K562 (cell line): Measurements from ENCODE around the gene IQCF6. TPM values are rescaled to one million over a fixed set of nuclear protein-coding genes. Genes with fewer than 3 reads are reported as not detected.

Experiments
- CHD7 ChIP-seq: fragments of 200-600 bp; sonication (generic); IDR thresholded peaks from one replicate; pipeline ENCODE4 v1.6.1; 2012; ENCODE audit warnings: mild to moderate bottlenecking, low read depth, low read length, inconsistent platforms
- polyA plus RNA-seq, 8 experiments: library from polyadenylated mRNA; depleted of rRNA in 4 of 8; stranded (reverse) in 5 of 8; unstranded in 3 of 8; fragments of >200 nt; fragmentation: Nextera tagmentation in 2 of 8; fragmentation: Illumina TruSeq in 1 of 8; extraction: Ambion mirVana in 2 of 8; extraction: Trizol in 1 of 8; gene quantifications; 2 replicates each; pipeline versions ENCODE4 v1.2.1 to v1.2.3, GENCODE V29; 2011 to 2014; ENCODE audit warnings: inconsistent platforms in 1 of 8, missing spikeins in 1 of 8
- total RNA-seq, 7 experiments: library from RNA; depleted of rRNA in 6 of 7; stranded (reverse); fragments of >200 nt in 6 of 7; fragmentation: Illumina TruSeq in 2 of 7; extraction: Trizol in 2 of 7; gene quantifications; 2 replicates each; pipeline versions ENCODE4 v1.2.1 to v1.2.3, GENCODE V29; 2011 to 2021; ENCODE audit warnings: low replicate concordance in 1 of 7
- TF ChIP-seq, protein P1 (sequence below): sonication (generic); formaldehyde crosslinking; IDR thresholded peaks from 2 replicates; pipeline ENCODE4 v1.8.1; 2023; ENCODE audit warnings: mild to moderate bottlenecking, missing genetic modification reagents

IQCF6 gene
- total and polyA plus RNA-seq, 9 of the 15 experiments (the other 6 are each of a cell fraction or from before 2014, with no cell fraction given): not detected

GRCh38 chr3:51739110-51739509, 39.9 kb downstream of the IQCF6 start (continued):
- no peak for TF ChIP-seq CHD7
- TF ChIP-seq, protein P1, sequence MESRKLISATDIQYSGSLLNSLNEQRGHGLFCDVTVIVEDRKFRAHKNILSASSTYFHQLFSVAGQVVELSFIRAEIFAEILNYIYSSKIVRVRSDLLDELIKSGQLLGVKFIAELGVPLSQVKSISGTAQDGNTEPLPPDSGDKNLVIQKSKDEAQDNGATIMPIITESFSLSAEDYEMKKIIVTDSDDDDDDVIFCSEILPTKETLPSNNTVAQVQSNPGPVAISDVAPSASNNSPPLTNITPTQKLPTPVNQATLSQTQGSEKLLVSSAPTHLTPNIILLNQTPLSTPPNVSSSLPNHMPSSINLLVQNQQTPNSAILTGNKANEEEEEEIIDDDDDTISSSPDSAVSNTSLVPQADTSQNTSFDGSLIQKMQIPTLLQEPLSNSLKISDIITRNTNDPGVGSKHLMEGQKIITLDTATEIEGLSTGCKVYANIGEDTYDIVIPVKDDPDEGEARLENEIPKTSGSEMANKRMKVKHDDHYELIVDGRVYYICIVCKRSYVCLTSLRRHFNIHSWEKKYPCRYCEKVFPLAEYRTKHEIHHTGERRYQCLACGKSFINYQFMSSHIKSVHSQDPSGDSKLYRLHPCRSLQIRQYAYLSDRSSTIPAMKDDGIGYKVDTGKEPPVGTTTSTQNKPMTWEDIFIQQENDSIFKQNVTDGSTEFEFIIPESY (CRISPR knock-in tag): no peak
